Measurements from ENCODE around the gene KDM1B. TPM values are rescaled to one million over a fixed set of nuclear protein-coding genes. Genes with fewer than 3 reads are reported as not detected.

Gene KDM1B
- total RNA-seq, 1 experiment from 2014 or later = 21.2 TPM

DNA sequence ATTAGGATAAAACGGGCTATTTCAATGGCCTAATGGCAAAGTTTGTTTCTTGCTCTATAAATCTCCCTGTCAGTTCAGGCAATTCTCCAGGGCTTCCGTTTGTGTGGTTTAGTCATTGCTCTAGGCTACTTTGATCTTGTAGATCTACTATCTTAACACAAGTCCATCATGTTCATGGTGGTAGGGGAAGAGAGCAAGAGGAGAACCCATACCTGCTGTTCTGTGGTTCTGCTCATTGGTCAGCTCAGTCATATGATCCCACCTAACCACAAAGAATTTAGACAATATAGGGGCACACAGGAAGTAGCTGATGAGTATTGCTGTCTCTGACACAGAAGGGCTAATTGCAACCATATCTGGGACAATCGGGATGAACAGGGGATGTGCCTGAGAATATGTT is 114.0 kb downstream of the KDM1B start:
- TF ChIP-seq, protein P1, sequence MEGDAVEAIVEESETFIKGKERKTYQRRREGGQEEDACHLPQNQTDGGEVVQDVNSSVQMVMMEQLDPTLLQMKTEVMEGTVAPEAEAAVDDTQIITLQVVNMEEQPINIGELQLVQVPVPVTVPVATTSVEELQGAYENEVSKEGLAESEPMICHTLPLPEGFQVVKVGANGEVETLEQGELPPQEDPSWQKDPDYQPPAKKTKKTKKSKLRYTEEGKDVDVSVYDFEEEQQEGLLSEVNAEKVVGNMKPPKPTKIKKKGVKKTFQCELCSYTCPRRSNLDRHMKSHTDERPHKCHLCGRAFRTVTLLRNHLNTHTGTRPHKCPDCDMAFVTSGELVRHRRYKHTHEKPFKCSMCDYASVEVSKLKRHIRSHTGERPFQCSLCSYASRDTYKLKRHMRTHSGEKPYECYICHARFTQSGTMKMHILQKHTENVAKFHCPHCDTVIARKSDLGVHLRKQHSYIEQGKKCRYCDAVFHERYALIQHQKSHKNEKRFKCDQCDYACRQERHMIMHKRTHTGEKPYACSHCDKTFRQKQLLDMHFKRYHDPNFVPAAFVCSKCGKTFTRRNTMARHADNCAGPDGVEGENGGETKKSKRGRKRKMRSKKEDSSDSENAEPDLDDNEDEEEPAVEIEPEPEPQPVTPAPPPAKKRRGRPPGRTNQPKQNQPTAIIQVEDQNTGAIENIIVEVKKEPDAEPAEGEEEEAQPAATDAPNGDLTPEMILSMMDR (IDR thresholded peaks at IDR 0.05; ENCODE audit: unreplicated experiment) = no peak
- BruUV-seq (replicated peaks) = no TSS peak
- Mint-ChIP-seq H3K4me1 (ENCODE audit: insufficient read depth, unreplicated experiment) (peaks cover 9% of the 10 kb centered on the region), H3K36me3 (ENCODE audit: insufficient read depth, unreplicated experiment) (no peaks in the 10 kb centered on the region), H3K27me3 (ENCODE audit: insufficient read depth, unreplicated experiment) (no peaks in the 10 kb centered on the region), H3K9me3 (ENCODE audit: unreplicated experiment) (no peaks in the 10 kb centered on the region), H3K27ac (ENCODE audit: low read depth, unreplicated experiment) (no peak overlapping the region), H3K4me3 (ENCODE audit: unreplicated experiment) (no peak overlapping the region)
- POLR2A ChIA-PET = interaction anchor here (0.6 kb wide), 2 partner anchors 31 to 359 kb away, joined by 3 read pairs; no protein-coding TSS in a partner anchor
- CTCF ChIA-PET = interaction anchor here (0.5 to 1.0 kb wide), 3 partner anchors 54 to 258 kb away, joined by 3 read pairs; no protein-coding TSS in a partner anchor
- no peak for DNase-seq (ENCODE audit: unreplicated experiment)
- intact Hi-C loops (cut with micrococcal nuclease) = no loop called here

DNA sequence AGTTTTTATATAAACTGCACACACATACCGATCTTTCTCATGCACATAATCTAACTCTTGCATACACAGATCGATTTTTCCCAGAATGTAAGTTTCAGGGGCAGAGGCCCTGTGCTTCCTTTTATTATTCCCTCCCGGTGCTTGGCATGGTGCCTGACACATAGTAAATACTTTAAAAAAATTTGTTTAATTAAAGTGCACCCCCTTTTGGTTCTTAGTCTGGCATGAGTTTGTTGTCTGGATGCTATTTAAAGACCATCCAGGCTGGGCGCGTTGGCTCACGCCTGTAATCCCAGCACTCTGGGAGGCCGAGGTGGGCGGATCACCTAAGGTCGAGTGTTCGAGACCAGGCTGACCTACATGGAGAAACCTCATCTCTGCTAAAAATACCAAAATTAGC is 114.5 kb downstream of the KDM1B start:
- TF ChIP-seq, protein P1 (IDR thresholded peaks at IDR 0.05; ENCODE audit: unreplicated experiment) = no peak
- POLR2A ChIA-PET = interaction anchor here (0.6 to 0.7 kb wide), 2 partner anchors 11 to 31 kb away, joined by 3 to 4 read pairs; no protein-coding TSS in a partner anchor

DNA sequence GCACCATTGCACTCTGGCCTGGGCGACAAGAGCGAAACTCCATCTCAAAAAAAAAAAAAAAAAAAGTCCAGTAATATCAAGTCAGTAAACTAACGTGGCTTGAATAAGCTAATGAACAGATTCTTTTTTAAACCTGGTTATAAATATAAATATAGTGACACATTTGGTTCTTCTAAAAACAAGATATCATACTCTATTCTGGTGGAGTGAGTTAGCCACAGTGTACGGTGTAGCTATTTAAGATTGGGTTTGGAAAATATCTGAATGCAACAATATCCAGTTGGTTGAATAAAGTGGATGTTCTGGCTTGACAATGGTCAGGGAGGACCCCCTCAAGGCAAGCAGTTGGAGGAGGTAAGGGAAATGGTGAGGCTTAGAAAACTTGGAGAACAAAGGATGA is 115.0 kb downstream of the KDM1B start:
- TF ChIP-seq, protein P1 (IDR thresholded peaks at IDR 0.05; ENCODE audit: unreplicated experiment) = no peak
- Mint-ChIP-seq H3K9me3 (ENCODE audit: unreplicated experiment) (no peaks in the 10 kb centered on the region), H3K4me1 (ENCODE audit: insufficient read depth, unreplicated experiment) (peaks cover 4% of the 10 kb centered on the region), H3K27me3 (ENCODE audit: insufficient read depth, unreplicated experiment) (no peaks in the 10 kb centered on the region), H3K4me3 (ENCODE audit: unreplicated experiment) (no peak overlapping the region), H3K36me3 (ENCODE audit: insufficient read depth, unreplicated experiment) (no peaks in the 10 kb centered on the region), H3K27ac (ENCODE audit: low read depth, unreplicated experiment) (no peak overlapping the region)
- ChIA-PET CTCF (no interaction called here), POLR2A (interaction anchor here (0.7 kb wide), 1 partner anchor 10 kb away, joined by 4 read pairs; no protein-coding TSS in a partner anchor)
- intact Hi-C loops (cut with micrococcal nuclease) = no loop called here
- no peak for DNase-seq (ENCODE audit: unreplicated experiment)
- no TSS peak for BruUV-seq (replicated peaks)

More for the DNA sequence above, 114.5 kb downstream of the KDM1B start:
- no peak overlapping the region for H3K4me3 Mint-ChIP-seq (ENCODE audit: unreplicated experiment)
- BruUV-seq (replicated peaks) = no TSS peak
- H3K36me3 Mint-ChIP-seq (ENCODE audit: insufficient read depth, unreplicated experiment) = no peaks in the 10 kb centered on the region
- CTCF ChIA-PET = no interaction called here
- no peaks in the 10 kb centered on the region for H3K27me3 Mint-ChIP-seq (ENCODE audit: insufficient read depth, unreplicated experiment)
- peaks cover 9% of the 10 kb centered on the region for H3K4me1 Mint-ChIP-seq (ENCODE audit: insufficient read depth, unreplicated experiment)
- no peak overlapping the region for H3K27ac Mint-ChIP-seq (ENCODE audit: low read depth, unreplicated experiment)
- no peaks in the 10 kb centered on the region for H3K9me3 Mint-ChIP-seq (ENCODE audit: unreplicated experiment)
- DNase-seq (ENCODE audit: unreplicated experiment) = no peak
- intact Hi-C loops (cut with micrococcal nuclease) = no loop called here

Other genes with a start within 250 kb of the KDM1B start
- gene KIF13A, start 167.8 kb upstream of the KDM1B start, total RNA-seq (2022) = 24.1 and 33.5 TPM in 2 replicates
- gene NHLRC1, start 32.7 kb upstream of the KDM1B start, total RNA-seq (2022) = not detected in 2 replicates
- 8.7 and 11.1 TPM in 2 replicates for gene TPMT, start 345 bp upstream of the KDM1B start, total RNA-seq (2022)
- gene DEK, start 109.1 kb downstream of the KDM1B start, total RNA-seq (2022) = 118 and 148 TPM in 2 replicates
- 40.6 and 57.9 TPM in 2 replicates for gene RNF144B, start 231.9 kb downstream of the KDM1B start, total RNA-seq (2022)

Data from MCF 10A (cell line).